Measurements from ENCODE around the gene GJC2.

- TF ChIP-seq CTCF (conservative IDR thresholded peaks at IDR 0.05; ENCODE audit: low read depth, low read length) (no peak), EZH2 (IDR thresholded peaks at IDR 0.05; ENCODE audit: low read length, unreplicated experiment) (no peak), EZH2phosphoT487 (IDR thresholded peaks at IDR 0.05; ENCODE audit: borderline replicate concordance, low read length) (no peak)
Measured at GRCh38 chr1:228134591-228134990, 15.1 kb upstream of the GJC2 start.
